SKM-1 treated with dmso at 0.1 percent for 144 hours (cell line): ENCODE data around the gene ZER1.
"Not testable (repeated sequence)": the region's sequence is repeated elsewhere in the genome, so short reads cannot be mapped to it uniquely, and the experiment has no call there.

ENCODE experiments used
- DNase-seq: peaks from one replicate; lab custom pipeline; 2025; ENCODE audit not compliant: unreplicated experiment; lab: John Stamatoyannopoulos, UW

ZER1 gene

GRCh38 chr9:128771745-128772519 lies at the start of gene ZER1:
Gene ZER1 (minus strand): TSS chr9:128771927. CDS start chr9:128755565, 16,362 bp downstream.
- DNase-seq: peak; percentile 77

DNA sequence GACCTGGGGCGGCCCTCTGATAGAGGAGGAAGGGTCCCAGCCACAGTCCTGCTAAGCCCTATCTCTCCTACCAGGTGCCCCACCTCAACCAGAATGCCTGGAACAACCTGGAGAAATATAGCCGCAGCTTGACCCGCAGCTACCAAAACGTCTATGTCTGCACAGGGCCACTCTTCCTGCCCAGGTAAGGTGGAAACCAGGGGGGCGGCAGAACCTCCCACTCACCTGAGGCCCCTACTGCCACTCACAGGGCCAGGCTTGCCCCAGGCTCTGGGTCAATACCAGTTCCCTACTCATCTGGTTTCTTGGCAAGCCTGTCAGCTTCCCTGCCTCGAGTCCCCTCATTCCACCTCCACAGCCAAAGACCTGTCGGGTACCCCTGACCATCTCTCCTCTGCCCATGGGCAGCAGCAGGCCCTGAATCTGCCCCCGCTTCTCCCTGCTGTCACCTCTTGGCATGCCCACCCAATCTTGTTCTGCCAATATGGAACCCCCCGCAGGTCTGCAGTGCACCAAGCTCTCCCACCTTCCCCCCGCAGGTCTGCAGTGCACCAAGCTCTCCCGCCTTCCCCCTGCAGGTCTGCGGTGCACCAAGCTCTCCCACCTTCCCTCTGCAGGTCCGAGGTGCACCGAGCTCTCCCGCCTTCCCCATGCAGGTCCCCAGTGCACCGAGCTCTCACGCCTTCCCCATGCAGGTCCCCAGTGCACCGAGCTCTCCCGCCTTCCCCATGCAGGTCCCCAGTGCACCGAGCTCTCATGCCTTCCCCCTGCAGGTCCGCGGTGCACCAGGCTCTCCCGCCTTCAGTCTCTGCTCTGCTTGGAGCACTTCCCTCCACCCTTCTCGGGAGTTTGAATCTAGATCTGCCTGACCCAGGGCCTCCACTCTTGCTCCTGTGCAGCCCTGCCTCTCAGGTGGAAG lies 49.2 kb upstream of the ZER1 start:
- DNase-seq: no peak

- no peak for DNase-seq
These were observed 48.3 kb upstream of the ZER1 start for GRCh38 chr9:128819716-128820664.

GRCh38 chr9:128818839-128819715 lies 47.4 kb upstream of the ZER1 start:
- no peak for DNase-seq

- peak; percentile 96 for DNase-seq
These were observed 46.5 kb upstream of the ZER1 start, which contains the start of gene ENDOG for GRCh38 chr9:128818099-128818838. Gene ENDOG (plus strand): TSS chr9:128818500. CDS start chr9:128818685, 185 bp downstream.

DNA sequence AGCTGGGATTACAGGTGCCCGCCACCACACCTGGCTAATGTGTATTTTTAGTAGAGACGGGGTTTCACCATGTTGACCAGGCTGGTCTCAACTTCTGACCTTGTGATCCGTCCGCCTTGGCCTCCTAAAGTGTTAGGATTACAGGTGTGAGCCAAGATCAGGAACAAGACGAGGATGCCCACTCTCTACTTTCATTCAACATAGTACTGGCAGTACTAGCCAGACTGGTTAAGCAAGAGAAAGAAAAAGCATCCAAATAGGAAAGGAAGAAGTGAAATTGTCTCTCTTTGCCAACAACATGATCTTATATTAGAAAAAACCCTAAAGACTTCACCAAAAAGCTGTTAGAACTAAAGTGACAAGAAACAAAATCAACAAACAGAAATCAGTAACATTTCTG lies 39.1 kb upstream of the ZER1 start:
- DNase-seq: no peak

GRCh38 chr9:128809831-128810230 lies 38.1 kb upstream of the ZER1 start:
- DNase-seq: no peak

DNA sequence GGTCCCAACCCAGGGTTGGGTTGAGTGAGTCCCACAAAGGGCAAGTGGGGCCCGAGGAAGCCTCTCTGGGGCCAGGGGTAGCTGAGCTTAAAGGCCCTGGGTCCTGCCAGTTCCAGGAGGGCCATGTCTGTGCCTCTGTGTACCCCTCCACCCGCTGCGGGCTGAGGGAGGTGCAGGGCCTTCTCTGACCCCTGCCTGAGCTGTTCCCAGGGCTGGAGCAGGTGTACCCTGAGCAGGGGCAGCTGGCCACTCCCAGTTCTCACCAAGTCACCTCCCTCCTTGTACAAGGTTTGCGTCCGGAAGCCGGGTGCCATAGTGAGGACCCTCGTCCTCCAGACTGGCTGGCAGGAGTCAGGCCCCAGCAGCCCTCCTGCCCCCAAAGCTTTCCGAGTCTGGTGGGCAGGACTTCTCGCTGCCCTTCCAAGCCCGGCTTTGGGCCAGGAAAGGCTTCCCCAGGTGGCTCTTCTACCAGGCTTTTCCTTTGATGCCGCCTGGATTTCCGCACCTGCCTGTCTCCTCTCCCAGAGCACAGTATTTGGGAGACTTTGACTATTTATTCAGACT lies 37.4 kb upstream of the ZER1 start:
- DNase-seq: no peak

- no peak for DNase-seq
These were observed 36.8 kb upstream of the ZER1 start for GRCh38 chr9:128808543-128808942.

DNA sequence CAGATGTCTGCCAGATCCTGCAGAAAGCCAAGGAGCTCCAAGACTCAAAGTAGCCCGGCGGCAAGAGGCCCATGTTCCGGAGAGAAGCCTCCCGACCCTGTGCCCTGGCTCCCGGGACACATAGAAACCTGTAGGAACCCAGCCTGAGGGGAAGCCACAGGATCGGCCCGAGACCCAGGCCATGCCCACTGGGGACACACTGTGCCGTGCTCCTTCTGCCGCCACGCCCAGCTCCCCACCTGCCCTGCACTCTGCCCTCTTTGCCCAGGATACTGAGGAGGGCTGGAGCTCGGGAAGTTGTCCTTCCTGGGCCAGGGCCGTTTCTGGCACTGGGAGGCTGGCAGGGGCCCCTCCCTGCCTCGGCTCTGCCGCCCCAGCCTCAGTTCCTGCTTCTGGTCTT lies 36.1 kb upstream of the ZER1 start:
- no peak for DNase-seq

- DNase-seq: no peak
These were observed 33.9 kb upstream of the ZER1 start for GRCh38 chr9:128805661-128806060.

- no peak for DNase-seq
These were observed 30.8 kb upstream of the ZER1 start for GRCh38 chr9:128802482-128802881.

GRCh38 chr9:128800061-128800460 lies 28.3 kb upstream of the ZER1 start:
- DNase-seq: no peak

- no peak for DNase-seq
These were observed 27.2 kb upstream of the ZER1 start for GRCh38 chr9:128798896-128799295.

DNA sequence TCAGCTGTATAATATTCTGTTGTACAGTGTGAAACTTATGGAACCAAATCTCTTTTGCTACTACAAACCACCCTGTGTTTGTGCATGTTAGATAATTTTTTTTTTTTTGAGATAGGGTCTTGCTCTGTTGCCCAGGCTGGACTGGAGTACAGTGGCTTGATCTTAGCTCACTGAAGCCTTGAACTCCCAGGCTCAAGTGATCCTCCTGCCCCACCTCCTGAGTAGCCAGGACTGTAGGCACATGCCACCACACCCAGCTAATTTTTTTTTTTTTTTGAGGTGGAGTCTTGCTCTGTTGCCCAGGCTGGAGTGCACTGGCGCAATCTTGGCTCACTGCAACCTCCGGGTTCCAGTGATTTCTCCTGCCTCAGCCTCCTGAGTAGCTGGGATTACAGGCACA lies 23.2 kb upstream of the ZER1 start:
- not testable (repeated sequence) for DNase-seq

GRCh38 chr9:128792978-128793686 lies 21.4 kb upstream of the ZER1 start:
- no peak for DNase-seq

GRCh38 chr9:128792134-128792533 lies 20.4 kb upstream of the ZER1 start:
- no peak for DNase-seq

- no peak for DNase-seq
These were observed 18.8 kb upstream of the ZER1 start for GRCh38 chr9:128790536-128790935.
